Hepatocyte (in vitro differentiated cells): ENCODE results near the gene KLK8. TPM values are rescaled to one million over a fixed set of nuclear protein-coding genes. Genes with fewer than 3 reads are reported as not detected.

Source experiments
- DNase-seq: peaks from one replicate; pipeline ENCODE4 v3.0.0-alpha.2; 2016; ENCODE audit warnings: low spot score
- H2AFZ ChIP-seq: fragments of 200-600 bp; sonication (generic); 2 replicates; pipeline ENCODE4 v1.6.0; 2016; ENCODE audit warnings: antibody characterized with exemption, mild to moderate bottlenecking
- H3K27ac ChIP-seq: fragments of 200-600 bp; sonication (generic); 2 replicates; pipeline ENCODE4 v1.5.1; 2016; ENCODE audit warnings: mild to moderate bottlenecking
- H3K27me3 ChIP-seq: fragments of 200-600 bp; sonication (generic); 2 replicates; pipeline ENCODE4 v1.6.1; 2016
- H3K36me3 ChIP-seq: fragments of 200-600 bp; sonication (generic); replicated peaks from 2 replicates; pipeline ENCODE4 v1.5.1; 2016; ENCODE audit warnings: low read depth; ENCODE audit not compliant: insufficient read depth
- H3K4me1 ChIP-seq: fragments of 200-600 bp; sonication (generic); 2 replicates; pipeline ENCODE4 v1.5.1; 2016; ENCODE audit warnings: mild to moderate bottlenecking, moderate library complexity; ENCODE audit not compliant: insufficient read depth
- H3K4me2 ChIP-seq: fragments of 200-600 bp; sonication (generic); 2 replicates; pipeline ENCODE4 v1.6.0; 2016
- H3K4me3 ChIP-seq: fragments of 200-600 bp; sonication (generic); 2 replicates; pipeline ENCODE4 v1.5.1; 2016; ENCODE audit warnings: mild to moderate bottlenecking
- H3K79me2 ChIP-seq: fragments of 200-600 bp; sonication (generic); 2 replicates; pipeline ENCODE4 v1.6.0; 2017; ENCODE audit warnings: mild to moderate bottlenecking
- H3K9me2 ChIP-seq: fragments of 200-600 bp; sonication (generic); replicated peaks from 2 replicates; pipeline ENCODE4 v1.6.0; 2017; ENCODE audit warnings: mild to moderate bottlenecking; ENCODE audit not compliant: insufficient read depth
- H3K9me3 ChIP-seq: fragments of 200-600 bp; sonication (generic); 2 replicates; pipeline ENCODE4 v1.5.1; 2016; ENCODE audit warnings: low read depth, mild to moderate bottlenecking
- H4K20me1 ChIP-seq: fragments of 200-600 bp; sonication (generic); 2 replicates; pipeline ENCODE4 v1.6.0; 2016; ENCODE audit warnings: mild to moderate bottlenecking; ENCODE audit not compliant: insufficient read depth, poor library complexity, severe bottlenecking
- EZH2 ChIP-seq: fragments of 200-600 bp; sonication (generic); IDR thresholded peaks from 2 replicates; pipeline ENCODE4 v1.6.1; 2016; ENCODE audit warnings: antibody characterized with exemption, mild to moderate bottlenecking, borderline replicate concordance
- EZH2phosphoT487 ChIP-seq: fragments of 200-600 bp; sonication (generic); IDR thresholded peaks from one replicate; pipeline ENCODE4 v1.6.1; 2018; ENCODE audit warnings: antibody characterized with exemption, mild to moderate bottlenecking, low read depth, moderate library complexity; ENCODE audit not compliant: unreplicated experiment, severe bottlenecking
- WGBS: methylation state at CpG from one replicate; pipeline ENCODE4 v1.1.6; 2016; ENCODE audit warnings: low lambda C conversion rate; ENCODE audit errors: missing lambda C conversion rate; 5-methylcytosine and 5-hydroxymethylcytosine counted together
- polyA plus RNA-seq: library from polyadenylated mRNA; unstranded; fragments of >200 nt; fragmentation: Nextera tagmentation; extraction: Ambion mirVana; gene quantifications from 2 replicates; pipeline ENCODE4 v1.2.1, GENCODE V29; 2016
- total RNA-seq: library from RNA; depleted of rRNA; stranded (reverse); fragments of >200 nt; gene quantifications from 2 replicates; pipeline ENCODE4 v1.2.3, GENCODE V29; 2014
- TF ChIP-seq, protein P1 (sequence below): fragments of 200-600 bp; sonication (generic); IDR thresholded peaks from 2 replicates; pipeline ENCODE4 v1.5.1; 2016; ENCODE audit warnings: antibody characterized with exemption, mild to moderate bottlenecking; ENCODE audit not compliant: poor library complexity

Gene KLK8
- total and polyA plus RNA-seq, 2 experiments from 2014 or later: 0.87 to 5.4 TPM

DNA sequence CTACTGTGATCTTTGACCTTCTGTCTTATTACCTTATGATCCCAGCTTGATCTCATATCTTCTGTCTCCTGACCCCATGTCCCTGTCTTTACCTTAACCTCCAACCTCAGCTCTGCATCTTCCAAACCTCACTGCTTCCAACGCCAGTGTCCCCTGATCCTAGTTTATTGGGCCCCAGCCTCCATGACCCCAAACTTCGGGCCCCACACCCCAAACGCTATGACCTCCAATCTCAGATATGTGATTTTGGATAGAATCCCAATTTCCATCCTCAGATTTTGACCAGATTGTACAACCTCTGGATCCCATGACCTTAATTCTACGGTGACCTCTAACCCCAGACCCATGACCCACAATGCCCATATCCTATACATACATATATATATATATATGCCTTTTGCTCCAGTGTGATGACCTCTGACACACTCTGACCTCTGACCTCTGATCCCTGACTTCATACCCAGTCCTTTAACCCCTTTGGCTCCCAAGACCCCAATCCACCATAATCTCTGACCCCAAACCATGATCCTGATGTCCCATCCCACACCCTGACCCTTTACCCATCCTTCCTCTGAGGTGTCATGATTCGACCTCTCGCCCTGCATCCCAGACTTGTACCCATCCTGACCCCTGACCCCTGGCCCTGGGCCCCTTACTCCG, 29.9 kb upstream of the KLK8 start:
- H4K20me1 ChIP-seq: no peaks in the 10 kb centered on the region
- 92% methylated on average over 7 of the region's 7 CpGs for WGBS

DNA sequence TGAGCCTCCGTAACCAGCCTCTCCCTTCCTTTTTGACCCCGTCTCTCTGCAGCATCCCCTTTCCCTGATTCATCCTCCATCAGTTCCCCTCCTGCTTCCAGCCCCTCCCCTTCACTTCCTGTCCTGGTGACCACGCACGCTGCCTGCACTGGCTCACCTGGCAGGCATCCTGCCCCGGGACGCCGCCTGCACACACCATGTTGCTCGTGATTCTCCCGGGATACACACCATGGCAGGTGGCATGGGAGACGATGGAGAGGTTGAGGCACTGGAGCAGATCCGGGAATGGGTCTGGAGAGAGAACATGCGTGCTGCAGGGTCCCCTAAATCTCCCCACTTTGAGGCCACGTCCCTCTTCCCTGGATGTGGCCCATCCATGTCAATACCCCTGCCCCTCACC, 29.2 kb upstream of the KLK8 start:
- no peak overlapping the region for H2AFZ ChIP-seq
- H3K79me2 ChIP-seq: no peaks in the 10 kb centered on the region
- no peaks in the 10 kb centered on the region for H3K9me2 ChIP-seq
- H3K9me3 ChIP-seq: no peaks in the 10 kb centered on the region
- WGBS: 84% methylated on average over 13 of the region's 13 CpGs
- DNase-seq: no peak
- H3K36me3 ChIP-seq: no peaks in the 10 kb centered on the region
- no peak overlapping the region for H3K4me3 ChIP-seq
- TF ChIP-seq EZH2 (no peak), EZH2phosphoT487 (no peak)
- TF ChIP-seq, protein P1, sequence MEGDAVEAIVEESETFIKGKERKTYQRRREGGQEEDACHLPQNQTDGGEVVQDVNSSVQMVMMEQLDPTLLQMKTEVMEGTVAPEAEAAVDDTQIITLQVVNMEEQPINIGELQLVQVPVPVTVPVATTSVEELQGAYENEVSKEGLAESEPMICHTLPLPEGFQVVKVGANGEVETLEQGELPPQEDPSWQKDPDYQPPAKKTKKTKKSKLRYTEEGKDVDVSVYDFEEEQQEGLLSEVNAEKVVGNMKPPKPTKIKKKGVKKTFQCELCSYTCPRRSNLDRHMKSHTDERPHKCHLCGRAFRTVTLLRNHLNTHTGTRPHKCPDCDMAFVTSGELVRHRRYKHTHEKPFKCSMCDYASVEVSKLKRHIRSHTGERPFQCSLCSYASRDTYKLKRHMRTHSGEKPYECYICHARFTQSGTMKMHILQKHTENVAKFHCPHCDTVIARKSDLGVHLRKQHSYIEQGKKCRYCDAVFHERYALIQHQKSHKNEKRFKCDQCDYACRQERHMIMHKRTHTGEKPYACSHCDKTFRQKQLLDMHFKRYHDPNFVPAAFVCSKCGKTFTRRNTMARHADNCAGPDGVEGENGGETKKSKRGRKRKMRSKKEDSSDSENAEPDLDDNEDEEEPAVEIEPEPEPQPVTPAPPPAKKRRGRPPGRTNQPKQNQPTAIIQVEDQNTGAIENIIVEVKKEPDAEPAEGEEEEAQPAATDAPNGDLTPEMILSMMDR: no peak
- H4K20me1 ChIP-seq: no peaks in the 10 kb centered on the region
- H3K27ac ChIP-seq: no peak overlapping the region
- no peaks in the 10 kb centered on the region for H3K4me1 ChIP-seq
- H3K4me2 ChIP-seq: no peak overlapping the region
- no peaks in the 10 kb centered on the region for H3K27me3 ChIP-seq

More for the DNA sequence above, 29.9 kb upstream of the KLK8 start:
- Histone ChIP-seq H3K27me3 (no peaks in the 10 kb centered on the region), H3K9me2 (no peaks in the 10 kb centered on the region), H3K27ac (no peak overlapping the region), H3K36me3 (no peaks in the 10 kb centered on the region), H3K4me3 (no peak overlapping the region), H3K4me1 (no peaks in the 10 kb centered on the region), H3K9me3 (no peaks in the 10 kb centered on the region), H2AFZ (no peak overlapping the region), H3K4me2 (no peak overlapping the region), H3K79me2 (no peaks in the 10 kb centered on the region)
- DNase-seq: no peak
- TF ChIP-seq EZH2phosphoT487: no peak
- TF ChIP-seq, protein P1: no peak
- TF ChIP-seq EZH2: no peak

DNA sequence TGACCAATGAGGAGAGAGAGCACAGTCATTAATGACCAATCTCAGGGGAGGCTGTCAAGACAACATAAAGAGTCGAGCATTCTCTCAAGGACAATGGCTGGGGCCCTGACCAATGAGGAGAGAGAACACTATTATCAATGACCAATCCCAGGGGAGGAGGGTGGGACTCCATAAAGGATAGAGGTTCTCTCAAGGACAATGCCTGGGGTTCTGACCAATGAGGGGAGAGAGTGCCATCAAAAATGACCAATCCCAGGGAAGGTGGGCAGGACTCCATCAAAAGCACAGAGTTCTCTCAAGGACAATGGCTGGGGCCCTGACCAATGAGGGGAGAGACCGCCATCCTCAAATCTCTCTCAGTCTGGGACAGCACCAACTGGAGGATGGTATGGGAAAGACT, 28.3 kb upstream of the KLK8 start:
- Histone ChIP-seq H2AFZ (no peak overlapping the region), H3K4me3 (no peak overlapping the region), H3K9me2 (no peaks in the 10 kb centered on the region), H3K79me2 (no peaks in the 10 kb centered on the region), H3K4me1 (no peaks in the 10 kb centered on the region), H3K36me3 (no peaks in the 10 kb centered on the region), H3K27me3 (no peaks in the 10 kb centered on the region), H3K27ac (no peak overlapping the region), H4K20me1 (no peaks in the 10 kb centered on the region), H3K4me2 (no peak overlapping the region), H3K9me3 (no peaks in the 10 kb centered on the region)
- 94% methylated on average over 2 of the region's 2 CpGs for WGBS
- TF ChIP-seq EZH2phosphoT487 (no peak), EZH2 (no peak)
- TF ChIP-seq, protein P1: no peak
- DNase-seq: no peak
